Neural crest cell (in vitro differentiated cells): ENCODE results near the gene MYO10. TPM values are rescaled to one million over a fixed set of nuclear protein-coding genes. Genes with fewer than 3 reads are reported as not detected.
A peak's percentile ranks its signal among the peaks of the same experiment; 100 is the strongest.

ENCODE experiments used
- DNase-seq: peaks from one replicate; pipeline ENCODE4 v3.0.0; 2021; ENCODE audit warnings: low read depth, mixed read lengths, low spot score
- H3K27ac Mint-ChIP-seq: one replicate; pipeline ENCODE4 v1.8.0; 2021; ENCODE audit warnings: mild to moderate bottlenecking, mixed read lengths; ENCODE audit not compliant: unreplicated experiment
- H3K27me3 Mint-ChIP-seq: 2 replicates; pipeline ENCODE4 v1.8.0; 2021; ENCODE audit warnings: low read depth, mild to moderate bottlenecking, mixed read lengths
- H3K36me3 Mint-ChIP-seq: 2 replicates; pipeline ENCODE4 v1.8.0; 2021; ENCODE audit warnings: low read depth, mild to moderate bottlenecking, mixed read lengths
- H3K4me1 Mint-ChIP-seq: 2 replicates; pipeline ENCODE4 v1.8.0; 2021; ENCODE audit warnings: mixed read lengths
- H3K4me3 Mint-ChIP-seq: one replicate; pipeline ENCODE4 v1.8.0; 2021; ENCODE audit warnings: mild to moderate bottlenecking, mixed read lengths
- H3K9me3 Mint-ChIP-seq: 2 replicates; pipeline ENCODE4 v1.8.0; 2021; ENCODE audit warnings: mixed read lengths
- CTCF ChIP-seq: fragments of 200-600 bp; sonication (generic); conservative IDR thresholded peaks from 2 replicates; pipeline ENCODE4 v1.5.0; 2021; ENCODE audit warnings: antibody characterized with exemption, mild to moderate bottlenecking
- total RNA-seq: library from RNA; stranded (reverse); gene quantifications from 2 replicates; pipeline ENCODE4 v1.2.1, GENCODE V29; 2021

Gene MYO10
- total RNA-seq, 1 donor from 2014 or later: 94.4 TPM

- Mint-ChIP-seq H3K27me3 (no peaks in the 10 kb centered on the region), H3K36me3 (peaks cover 27% of the 10 kb centered on the region), H3K9me3 (no peaks in the 10 kb centered on the region), H3K4me1 (no peaks in the 10 kb centered on the region), H3K27ac (no peak overlapping the region), H3K4me3 (no peak overlapping the region)
- DNase-seq: no peak
- TF ChIP-seq CTCF: no peak
Observed at GRCh38 chr5:16669776-16670175, 266.3 kb downstream of the MYO10 start.

GRCh38 chr5:16668631-16669030 lies 267.5 kb downstream of the MYO10 start:
- Mint-ChIP-seq H3K4me1 (peaks cover 3% of the 10 kb centered on the region), H3K9me3 (no peaks in the 10 kb centered on the region), H3K27me3 (no peaks in the 10 kb centered on the region), H3K27ac (no peak overlapping the region), H3K36me3 (peaks cover 26% of the 10 kb centered on the region), H3K4me3 (no peak overlapping the region)
- no peak for DNase-seq
- TF ChIP-seq CTCF: no peak

DNA sequence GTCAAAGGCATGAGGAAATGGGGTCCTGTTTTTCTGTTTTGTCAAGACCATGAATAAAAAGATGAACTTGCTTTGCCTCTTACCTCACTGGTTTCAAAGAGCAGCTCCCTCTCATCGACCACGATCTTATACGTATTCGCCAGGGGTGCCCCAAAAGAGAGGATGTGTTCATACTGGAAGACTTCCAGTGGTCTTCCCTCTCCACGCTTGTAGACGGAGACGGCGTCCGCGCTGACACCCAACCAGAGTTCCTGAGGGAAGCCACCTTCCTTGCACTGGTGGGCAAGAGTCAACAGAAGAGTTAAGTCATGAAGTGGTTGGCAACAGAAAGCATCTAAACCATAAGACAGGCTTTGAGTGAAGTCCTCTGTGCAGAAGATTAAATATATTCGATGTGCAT lies 267.9 kb downstream of the MYO10 start:
- H3K9me3 Mint-ChIP-seq: no peaks in the 10 kb centered on the region
- TF ChIP-seq CTCF: no peak
- peaks cover 3% of the 10 kb centered on the region for H3K4me1 Mint-ChIP-seq
- no peak overlapping the region for H3K4me3 Mint-ChIP-seq
- no peak for DNase-seq
- H3K36me3 Mint-ChIP-seq: peaks cover 24% of the 10 kb centered on the region
- no peak overlapping the region for H3K27ac Mint-ChIP-seq
- H3K27me3 Mint-ChIP-seq: no peaks in the 10 kb centered on the region

- Mint-ChIP-seq H3K9me3 (no peaks in the 10 kb centered on the region), H3K27ac (no peak overlapping the region), H3K4me3 (no peak overlapping the region), H3K4me1 (peaks cover 3% of the 10 kb centered on the region), H3K36me3 (peaks cover 20% of the 10 kb centered on the region), H3K27me3 (no peaks in the 10 kb centered on the region)
- no peak for DNase-seq
- peak; percentile 57 for TF ChIP-seq CTCF
Observed at GRCh38 chr5:16666883-16667398, 269.1 kb downstream of the MYO10 start.

DNA sequence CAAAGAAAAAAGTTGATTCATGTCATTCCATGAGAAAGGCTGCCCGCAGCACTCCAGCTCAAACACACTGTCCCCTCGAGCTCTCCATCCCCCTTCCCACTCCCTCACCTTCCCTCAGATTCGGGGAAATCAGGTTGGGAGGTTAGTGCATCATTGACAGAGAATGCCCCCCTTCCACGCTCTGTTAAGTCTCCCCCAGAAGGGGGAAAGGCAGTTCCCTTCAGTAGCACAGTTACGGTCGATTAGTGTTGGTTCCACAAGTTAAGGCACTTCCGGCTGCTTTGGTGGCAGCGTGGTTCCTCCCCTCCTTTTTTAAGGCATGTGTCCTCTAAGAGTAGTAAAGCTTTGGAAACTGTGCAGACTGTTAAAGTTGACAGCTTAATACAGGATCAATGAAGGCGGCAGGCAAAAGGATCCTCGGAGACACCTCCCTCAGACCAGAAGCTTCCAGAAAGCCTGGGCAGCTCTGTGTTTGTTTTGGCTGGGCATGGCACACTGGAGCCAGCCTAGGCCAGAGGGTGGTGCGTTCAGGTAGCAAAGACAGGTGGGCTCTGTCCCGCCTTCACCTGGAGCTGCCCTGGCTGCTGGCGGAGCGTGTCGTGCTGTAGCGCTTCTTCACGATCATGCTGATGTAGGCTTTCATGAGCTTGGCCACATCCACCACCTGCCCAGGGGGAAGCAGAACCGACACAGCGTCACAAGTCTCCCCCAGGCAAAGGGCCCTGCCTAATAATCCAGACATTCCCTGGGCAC lies 269.8 kb downstream of the MYO10 start:
- Mint-ChIP-seq H3K27ac (peak overlapping the region; percentile 94), H3K27me3 (no peaks in the 10 kb centered on the region), H3K9me3 (no peaks in the 10 kb centered on the region), H3K4me3 (no peak overlapping the region), H3K4me1 (peaks cover 3% of the 10 kb centered on the region), H3K36me3 (peaks cover 20% of the 10 kb centered on the region)
- no peak for TF ChIP-seq CTCF
- no peak for DNase-seq
